DOHH2 (cell line): ENCODE measurements around the gene DMXL1.

Experiments
- CTCF ChIP-seq: fragments of 200-600 bp; sonication (generic); IDR thresholded peaks from one replicate; pipeline ENCODE4 v1.5.1; 2014; ENCODE audit warnings: antibody characterized with exemption, mild to moderate bottlenecking, low read depth, low read length; ENCODE audit not compliant: poor library complexity, severe bottlenecking
- EZH2phosphoT487 ChIP-seq: fragments of 200-600 bp; sonication (generic); IDR thresholded peaks from 2 replicates; pipeline ENCODE4 v1.6.1; 2017; ENCODE audit warnings: borderline replicate concordance, mild to moderate bottlenecking, antibody characterized with exemption, low read length, moderate library complexity, mixed read lengths

- TF ChIP-seq EZH2phosphoT487 (no peak), CTCF (no peak)
These were observed 141.8 kb downstream of the DMXL1 start for GRCh38 chr5:119212676-119213075.
